ENCODE measurements around the gene VKORC1L1.
"Not testable (repeated sequence)": the region's sequence is repeated elsewhere in the genome, so short reads cannot be mapped to it uniquely, and the experiment has no call there.

The VKORC1L1 gene

DNA sequence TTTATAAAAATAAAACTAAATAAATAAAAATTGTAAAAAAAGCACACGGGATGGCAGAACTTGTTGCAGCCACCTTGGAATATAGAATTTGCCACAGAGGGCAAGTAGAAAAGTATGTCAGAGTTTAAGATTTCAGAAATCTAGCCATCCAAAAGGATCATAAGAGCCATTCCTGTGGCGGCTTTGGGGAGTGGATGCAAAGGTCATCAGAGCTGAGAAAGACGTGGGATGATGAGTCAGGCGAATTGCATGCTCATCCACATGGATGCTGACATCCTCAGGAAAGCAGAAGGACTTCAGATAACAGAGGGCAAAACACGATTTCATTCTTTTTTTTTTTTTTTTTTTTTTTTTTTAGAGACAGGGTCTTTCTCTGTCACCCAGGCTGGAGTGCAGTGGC is 3.6 kb upstream of the VKORC1L1 start:
- not testable (repeated sequence) for H3K9me3 Mint-ChIP-seq; H3K27me3 Mint-ChIP-seq; H3K36me3 Mint-ChIP-seq (ENCODE audit: low read depth); H3K4me3 Mint-ChIP-seq; H3K4me1 Mint-ChIP-seq (ENCODE audit: low read depth); DNase-seq; H3K27ac Mint-ChIP-seq

DNA sequence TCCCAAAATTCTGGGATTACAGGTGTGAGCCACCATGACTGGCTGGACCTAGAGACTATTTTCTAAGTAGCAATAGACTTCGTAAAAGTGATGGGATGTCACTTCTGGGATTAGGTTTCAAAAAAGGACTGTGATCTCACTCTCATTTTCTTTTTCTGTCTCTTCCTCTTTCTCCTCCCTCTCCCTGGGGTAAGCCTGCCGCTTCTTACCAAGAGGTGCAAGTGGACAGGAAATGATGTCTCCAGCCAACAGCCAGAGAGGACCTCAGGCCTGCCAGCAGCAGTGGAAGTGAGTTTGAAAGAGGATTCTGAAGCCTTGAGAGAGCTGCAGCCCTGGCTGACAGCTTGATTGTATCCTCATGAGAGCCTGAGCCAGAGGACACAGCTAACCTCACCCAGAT is 1.4 kb upstream of the VKORC1L1 start:
- not testable (repeated sequence) for H3K9me3 Mint-ChIP-seq; H3K27me3 Mint-ChIP-seq; H3K27ac Mint-ChIP-seq; H3K4me3 Mint-ChIP-seq; DNase-seq; H3K4me1 Mint-ChIP-seq (ENCODE audit: low read depth)
- H3K36me3 Mint-ChIP-seq (ENCODE audit: low read depth) = peaks cover 15% of the 10 kb centered on the region

DNA sequence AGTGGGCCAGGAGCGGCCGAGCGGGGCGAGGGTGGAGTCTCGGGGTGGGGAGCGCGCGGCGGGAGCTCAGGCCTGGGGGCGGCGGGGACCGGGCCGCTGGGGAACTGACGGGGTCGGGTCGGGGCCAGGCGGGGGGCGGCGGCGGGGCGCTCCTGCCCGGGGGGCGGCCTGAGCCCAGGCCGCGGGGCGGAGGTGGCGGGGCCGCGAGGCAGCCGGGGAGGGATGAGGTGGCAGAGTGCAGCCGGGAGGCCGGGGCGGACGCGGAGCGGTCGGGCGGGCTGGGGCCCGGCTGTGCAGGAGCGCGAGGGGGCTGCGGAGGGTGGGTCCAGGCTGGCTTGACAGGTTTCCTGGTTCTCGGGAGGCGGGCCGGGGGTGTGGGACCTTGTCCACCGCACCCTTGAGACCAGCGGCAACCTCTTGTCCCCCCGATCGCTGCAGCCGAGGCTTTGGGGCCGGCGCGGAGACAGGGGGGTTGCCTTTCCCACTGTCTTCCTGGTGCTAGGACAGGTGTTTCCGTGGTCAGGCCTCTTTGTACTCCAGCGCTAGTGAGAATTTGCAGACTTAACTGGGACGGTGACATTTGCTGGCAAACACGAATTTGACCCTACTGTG is 814 bp downstream of the VKORC1L1 start:
- not testable (repeated sequence) for H3K27me3 Mint-ChIP-seq; H3K4me1 Mint-ChIP-seq (ENCODE audit: low read depth); H3K9me3 Mint-ChIP-seq
- Mint-ChIP-seq H3K4me3 (peak overlapping the region; percentile 90), H3K27ac (peak overlapping the region; percentile 87), H3K36me3 (ENCODE audit: low read depth) (peaks cover 23% of the 10 kb centered on the region)
- DNase-seq = peak; percentile 66

DNA sequence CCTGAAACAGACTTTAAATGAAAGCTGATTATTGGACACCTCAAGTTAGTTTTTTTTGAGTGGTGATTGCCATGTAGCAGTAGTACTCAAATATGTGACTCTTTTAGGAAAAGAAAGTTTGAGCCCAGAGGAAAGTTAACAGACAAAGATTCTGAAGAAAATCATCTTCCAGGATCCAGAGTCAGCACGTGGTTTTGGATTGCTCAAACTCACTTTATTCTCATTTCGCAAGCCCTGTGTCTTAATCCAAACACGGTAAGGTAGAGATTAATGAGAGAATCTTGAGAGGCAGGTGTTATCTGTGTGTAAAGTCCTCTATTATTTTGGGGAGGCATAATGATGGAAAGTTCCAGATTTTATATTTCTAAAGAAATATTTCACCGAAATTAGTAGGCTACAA is 2.8 kb downstream of the VKORC1L1 start:
- H3K27me3 Mint-ChIP-seq, DNase-seq: not testable (repeated sequence)

DNA sequence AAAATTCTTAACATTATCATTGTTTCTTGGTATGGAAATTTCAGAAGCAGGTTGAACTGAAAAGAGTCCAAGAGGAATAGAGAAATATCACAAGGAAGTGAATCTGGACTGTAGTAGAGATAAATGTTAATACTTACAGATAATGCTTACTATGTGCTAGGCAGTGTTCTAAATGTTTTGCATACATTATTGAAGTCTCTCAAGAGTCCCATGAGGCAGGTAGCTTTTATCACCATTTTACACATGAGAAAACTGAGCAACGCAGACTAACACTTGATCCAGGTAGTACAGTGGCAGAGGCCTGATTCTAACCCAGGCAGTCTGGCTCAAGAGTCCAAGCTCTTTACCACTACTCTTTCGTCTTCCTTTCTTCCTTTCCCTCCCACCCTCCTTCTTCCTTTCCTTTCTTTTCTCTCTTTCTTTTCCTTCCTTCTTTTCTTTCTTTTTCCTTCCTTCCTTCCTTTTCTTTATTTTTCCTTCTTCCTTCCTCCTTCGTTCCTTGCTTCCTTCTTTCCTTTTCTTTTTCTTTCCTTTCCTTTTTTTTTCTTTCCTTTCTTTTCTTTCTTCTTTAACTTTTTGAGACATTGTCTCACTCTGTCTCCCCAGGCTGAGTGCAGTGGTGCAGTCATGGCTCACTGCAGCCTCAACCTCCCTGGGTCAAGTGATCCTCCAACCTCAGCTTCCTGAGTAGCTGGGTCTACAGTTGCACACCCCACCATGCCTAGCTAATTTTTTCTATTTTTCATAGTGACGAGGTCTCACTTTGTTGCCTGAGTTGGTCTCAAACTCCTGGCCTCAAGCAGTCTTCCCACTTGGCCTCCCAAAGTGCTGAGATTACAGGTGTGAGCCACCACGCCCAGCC is 6.6 kb downstream of the VKORC1L1 start:
- not testable (repeated sequence) for H3K4me3 Mint-ChIP-seq, H3K27ac Mint-ChIP-seq

More for the DNA sequence above, 2.8 kb downstream of the VKORC1L1 start:
- not testable (repeated sequence) for H3K27ac Mint-ChIP-seq, H3K4me3 Mint-ChIP-seq, H3K9me3 Mint-ChIP-seq
- Mint-ChIP-seq H3K4me1 (ENCODE audit: low read depth) (peaks cover 16% of the 10 kb centered on the region), H3K36me3 (ENCODE audit: low read depth) (peaks cover 35% of the 10 kb centered on the region)

DNA sequence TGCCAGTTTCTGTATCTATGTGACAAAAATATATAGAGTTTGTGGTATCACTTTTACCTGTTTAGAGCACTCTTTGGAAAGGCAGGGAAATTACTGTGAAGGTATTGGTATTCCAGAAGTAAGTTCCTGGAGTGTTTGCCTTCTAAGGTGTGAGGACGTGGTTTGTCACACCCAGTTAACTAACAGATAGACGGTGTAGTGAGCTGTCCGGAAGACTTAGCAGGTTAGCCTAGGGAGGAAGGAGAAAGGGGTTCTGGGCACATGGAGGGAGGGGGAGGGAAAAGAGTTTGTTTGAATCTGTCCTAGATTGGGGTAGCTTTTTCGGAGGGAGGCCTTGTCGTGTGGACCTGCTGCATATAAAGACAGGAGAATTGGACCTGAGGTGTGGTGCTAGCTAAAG is 7.4 kb downstream of the VKORC1L1 start:
- not testable (repeated sequence) for H3K4me3 Mint-ChIP-seq, H3K27me3 Mint-ChIP-seq

More for the DNA sequence above, 6.6 kb downstream of the VKORC1L1 start:
- DNase-seq; H3K27me3 Mint-ChIP-seq; H3K4me1 Mint-ChIP-seq (ENCODE audit: low read depth); H3K9me3 Mint-ChIP-seq: not testable (repeated sequence)
- H3K36me3 Mint-ChIP-seq (ENCODE audit: low read depth) = peaks cover 46% of the 10 kb centered on the region

DNA sequence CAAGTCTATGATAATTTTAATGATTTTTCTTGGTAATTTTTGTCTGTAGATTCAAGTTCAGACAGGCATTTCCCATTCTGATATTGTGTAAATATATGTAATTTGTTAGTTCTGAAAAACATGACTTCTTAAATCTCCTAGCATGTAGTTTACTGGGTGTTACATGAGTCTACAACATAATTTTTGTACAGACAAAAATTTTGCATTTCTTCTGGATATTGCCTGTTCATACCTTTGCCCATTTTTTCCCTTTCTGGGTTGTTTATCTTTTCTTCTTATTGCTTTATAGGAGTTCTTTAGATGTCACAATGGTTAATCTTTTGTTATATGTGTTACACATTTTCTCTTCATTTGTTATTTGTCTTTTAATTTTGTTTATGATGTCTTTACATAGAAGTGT is 12.1 kb downstream of the VKORC1L1 start:
- DNase-seq, H3K27ac Mint-ChIP-seq, H3K4me3 Mint-ChIP-seq, H3K9me3 Mint-ChIP-seq, H3K27me3 Mint-ChIP-seq: not testable (repeated sequence)
- H3K36me3 Mint-ChIP-seq (ENCODE audit: low read depth) = peaks cover 50% of the 10 kb centered on the region
- peaks cover 13% of the 10 kb centered on the region for H3K4me1 Mint-ChIP-seq (ENCODE audit: low read depth)

More for the DNA sequence above, 7.4 kb downstream of the VKORC1L1 start:
- not testable (repeated sequence) for H3K27ac Mint-ChIP-seq; DNase-seq; H3K9me3 Mint-ChIP-seq; H3K4me1 Mint-ChIP-seq (ENCODE audit: low read depth)
- H3K36me3 Mint-ChIP-seq (ENCODE audit: low read depth) = peaks cover 51% of the 10 kb centered on the region

DNA sequence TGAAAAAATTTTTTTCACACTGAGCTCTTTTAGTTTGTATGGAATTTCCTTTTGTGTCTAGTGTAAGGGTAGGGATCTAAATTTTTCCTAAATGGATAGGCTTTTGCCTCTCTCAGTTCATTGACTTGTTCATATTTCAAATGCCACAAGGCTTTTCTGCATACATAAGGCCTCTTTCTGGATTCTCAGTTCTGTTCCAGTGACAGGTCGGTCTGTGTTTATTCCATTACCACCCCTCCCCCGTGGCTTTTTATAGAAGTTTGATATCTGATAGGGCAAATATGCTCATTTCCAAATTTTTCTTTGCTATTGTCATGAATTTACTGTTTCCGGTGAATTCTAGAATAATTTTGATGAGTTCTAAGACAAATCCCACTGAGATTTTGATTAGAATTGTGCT is 12.7 kb downstream of the VKORC1L1 start:
- H3K36me3 Mint-ChIP-seq (ENCODE audit: low read depth) = peaks cover 51% of the 10 kb centered on the region
- DNase-seq; H3K9me3 Mint-ChIP-seq; H3K4me3 Mint-ChIP-seq; H3K4me1 Mint-ChIP-seq (ENCODE audit: low read depth); H3K27me3 Mint-ChIP-seq; H3K27ac Mint-ChIP-seq: not testable (repeated sequence)

DNA sequence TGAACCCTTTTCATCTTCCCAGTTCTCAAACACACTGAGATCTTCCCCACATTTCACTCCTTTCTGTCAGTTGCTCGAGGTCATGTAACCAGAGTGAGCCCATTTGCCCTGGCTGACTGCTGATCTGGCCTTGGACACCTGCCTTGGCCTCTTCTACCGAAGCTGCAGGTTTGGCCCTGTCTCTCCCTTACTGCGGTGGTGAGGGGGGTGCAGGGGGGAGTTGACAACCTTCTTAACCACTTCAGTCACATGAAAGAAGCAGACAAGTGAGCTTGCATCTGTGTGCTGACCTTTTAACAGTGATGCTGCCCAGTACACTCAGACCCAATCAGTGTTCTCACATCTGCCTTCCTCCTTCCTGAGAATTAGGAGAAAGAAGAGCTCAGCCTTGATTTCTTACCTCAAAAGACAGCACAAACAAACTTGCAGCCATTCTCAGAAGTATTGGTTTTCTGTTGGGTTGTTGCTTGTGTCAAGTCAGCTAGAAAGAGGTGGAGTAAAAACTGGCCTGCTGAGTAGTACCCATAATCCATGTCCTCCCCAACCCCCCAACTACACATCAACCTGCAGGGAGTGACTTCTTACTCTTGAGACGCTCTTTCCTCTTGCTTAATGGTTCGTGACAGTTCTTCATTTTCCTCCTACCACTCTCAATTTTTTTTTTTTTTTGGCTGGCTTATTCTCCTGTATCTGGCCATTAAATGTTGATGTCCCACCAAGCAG is 15.7 kb downstream of the VKORC1L1 start:
- H3K36me3 Mint-ChIP-seq (ENCODE audit: low read depth) = peaks cover 65% of the 10 kb centered on the region
- DNase-seq, H3K9me3 Mint-ChIP-seq, H3K27me3 Mint-ChIP-seq, H3K27ac Mint-ChIP-seq, H3K4me3 Mint-ChIP-seq: not testable (repeated sequence)
- peaks cover 11% of the 10 kb centered on the region for H3K4me1 Mint-ChIP-seq (ENCODE audit: low read depth)

DNA sequence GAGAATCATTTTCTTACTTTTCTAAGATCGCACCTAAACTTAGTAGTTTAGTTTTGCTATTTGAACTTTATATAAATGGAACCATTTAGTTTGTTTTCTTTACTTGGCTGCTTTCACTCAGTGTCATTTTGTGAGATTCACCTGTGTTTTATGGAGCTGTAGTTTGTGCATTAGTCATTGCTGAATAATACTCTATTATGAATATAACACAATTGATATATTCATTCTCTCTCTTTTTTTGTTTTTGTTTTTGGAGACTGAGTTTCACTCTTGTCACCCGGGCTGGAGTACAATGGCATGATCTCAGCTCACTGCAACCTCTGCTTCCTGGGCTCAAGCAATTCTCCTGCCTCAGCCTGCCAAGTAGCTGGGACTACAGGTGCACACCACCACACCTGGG is 16.8 kb downstream of the VKORC1L1 start:
- H3K36me3 Mint-ChIP-seq (ENCODE audit: low read depth) = peaks cover 56% of the 10 kb centered on the region
- not testable (repeated sequence) for H3K27ac Mint-ChIP-seq, H3K4me3 Mint-ChIP-seq

DNA sequence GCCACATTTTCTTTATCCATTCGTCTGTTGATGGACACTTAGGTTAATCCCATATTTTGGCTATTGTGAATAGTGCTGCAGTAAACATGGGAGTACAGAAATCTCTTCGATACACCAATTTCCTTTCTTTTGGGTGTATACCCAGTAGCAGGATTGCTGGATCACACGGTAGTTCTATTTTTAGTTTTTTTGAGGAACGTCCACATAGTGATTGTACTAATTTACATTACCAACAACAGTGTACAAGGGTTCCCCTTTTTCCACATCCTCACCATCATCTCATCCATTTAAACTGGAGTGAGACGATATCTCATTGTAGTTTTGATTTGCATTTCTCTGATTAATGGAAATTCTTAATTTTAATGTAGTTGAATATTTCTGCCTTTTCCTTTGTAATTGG is 19.3 kb downstream of the VKORC1L1 start:
- H3K9me3 Mint-ChIP-seq = no peaks in the 10 kb centered on the region
- DNase-seq = no peak
- peaks cover 46% of the 10 kb centered on the region for H3K36me3 Mint-ChIP-seq (ENCODE audit: low read depth)
- no peak overlapping the region for H3K27ac Mint-ChIP-seq
- peaks cover 7% of the 10 kb centered on the region for H3K4me1 Mint-ChIP-seq (ENCODE audit: low read depth)
- no peaks in the 10 kb centered on the region for H3K27me3 Mint-ChIP-seq
- no peak overlapping the region for H3K4me3 Mint-ChIP-seq

More for the DNA sequence above, 16.8 kb downstream of the VKORC1L1 start:
- H3K4me1 Mint-ChIP-seq (ENCODE audit: low read depth) = peaks cover 11% of the 10 kb centered on the region
- not testable (repeated sequence) for H3K27me3 Mint-ChIP-seq, H3K9me3 Mint-ChIP-seq, DNase-seq

DNA sequence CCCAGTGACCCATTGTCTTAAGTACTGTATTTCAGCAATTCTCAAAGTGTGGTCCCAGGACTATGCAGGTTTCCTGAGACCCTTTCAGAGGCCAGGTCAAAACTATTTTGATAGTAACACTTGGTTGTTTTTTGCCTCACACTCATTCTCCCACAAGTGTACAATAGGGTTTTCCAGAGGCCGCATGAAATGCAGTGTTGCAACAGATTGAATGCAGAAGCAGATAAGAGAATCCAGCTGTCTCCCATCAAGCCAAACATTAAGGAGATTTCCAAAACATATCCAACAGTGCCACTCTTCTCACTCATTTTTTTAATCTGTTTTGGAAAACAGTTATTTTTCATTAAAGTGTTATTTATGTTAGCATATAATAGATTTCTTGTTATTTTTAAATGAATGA is 20.0 kb downstream of the VKORC1L1 start:
- no peak for DNase-seq
- no peaks in the 10 kb centered on the region for H3K9me3 Mint-ChIP-seq
- H3K36me3 Mint-ChIP-seq (ENCODE audit: low read depth) = peaks cover 47% of the 10 kb centered on the region
- H3K4me3 Mint-ChIP-seq = no peak overlapping the region
- H3K27ac Mint-ChIP-seq = no peak overlapping the region
- H3K27me3 Mint-ChIP-seq = no peaks in the 10 kb centered on the region
- H3K4me1 Mint-ChIP-seq (ENCODE audit: low read depth) = peaks cover 7% of the 10 kb centered on the region

DNA sequence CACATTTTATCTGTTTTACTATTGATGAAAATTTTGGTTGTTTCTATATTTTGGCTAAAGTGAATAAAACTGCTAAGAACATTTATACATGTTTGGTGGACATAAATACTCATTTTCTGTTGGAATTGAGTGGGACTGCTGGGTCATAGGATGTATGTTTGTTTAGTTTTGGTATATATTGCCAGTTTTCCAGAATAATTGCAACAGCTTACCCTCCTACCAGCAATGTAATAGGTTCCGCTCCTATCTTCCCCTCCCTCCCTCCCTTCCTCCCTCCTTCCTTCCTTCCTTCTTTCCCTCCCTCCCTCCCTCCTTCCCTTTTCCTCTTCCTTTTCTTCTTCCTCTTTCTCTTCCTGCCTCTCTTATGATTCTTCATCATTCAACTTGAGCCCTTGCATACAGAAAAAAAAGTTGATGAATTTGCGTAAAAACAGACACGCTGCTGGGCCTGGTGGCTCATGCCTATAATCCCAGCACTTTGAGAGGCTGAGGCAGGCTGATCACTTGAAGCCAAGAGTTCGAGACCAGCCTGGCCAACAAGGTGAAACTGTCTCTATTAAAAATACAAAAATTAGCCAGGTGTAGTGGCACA is 23.5 kb downstream of the VKORC1L1 start:
- Mint-ChIP-seq H3K9me3 (peaks cover 4% of the 10 kb centered on the region), H3K4me1 (ENCODE audit: low read depth) (peaks cover 3% of the 10 kb centered on the region), H3K4me3 (no peak overlapping the region), H3K36me3 (ENCODE audit: low read depth) (peaks cover 38% of the 10 kb centered on the region), H3K27me3 (no peaks in the 10 kb centered on the region), H3K27ac (no peak overlapping the region)
- no peak for DNase-seq

DNA sequence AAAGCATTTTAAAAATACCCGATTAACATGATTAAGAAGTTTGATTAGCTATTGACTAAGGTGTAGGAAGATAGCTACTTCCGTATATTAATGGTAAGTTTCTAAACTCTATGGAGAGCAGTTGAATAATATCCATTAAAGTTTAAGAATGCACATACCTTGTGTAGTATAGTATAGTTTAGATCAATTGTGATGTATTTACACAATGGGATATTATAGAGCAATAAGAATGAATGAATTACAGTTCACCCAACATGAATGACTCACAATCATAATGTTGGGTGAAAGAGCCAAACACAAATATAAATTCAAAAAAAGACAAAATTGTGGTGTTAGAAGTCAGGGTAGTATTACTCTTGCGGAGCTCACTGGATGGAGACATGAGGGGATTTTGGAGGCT is 24.4 kb downstream of the VKORC1L1 start:
- H3K27ac Mint-ChIP-seq; H3K4me3 Mint-ChIP-seq; H3K4me1 Mint-ChIP-seq (ENCODE audit: low read depth); DNase-seq; H3K27me3 Mint-ChIP-seq: not testable (repeated sequence)
- peaks cover 11% of the 10 kb centered on the region for H3K9me3 Mint-ChIP-seq
- H3K36me3 Mint-ChIP-seq (ENCODE audit: low read depth) = peaks cover 41% of the 10 kb centered on the region
